ENCODE results near the gene CPEB2.
"Not testable (repeated sequence)": the region's sequence is repeated elsewhere in the genome, so short reads cannot be mapped to it uniquely, and the experiment has no call there.

Gene CPEB2

GRCh38 chr4:15063341-15063740, 61.1 kb downstream of the CPEB2 start:
- no peak for DNase-seq

- no peak for DNase-seq
Measured at GRCh38 chr4:15065516-15065915, 63.2 kb downstream of the CPEB2 start.

- DNase-seq, result no peak
Measured at GRCh38 chr4:15066140-15066539, 63.9 kb downstream of the CPEB2 start.

GRCh38 chr4:15068298-15068697, 66.0 kb downstream of the CPEB2 start:
- DNase-seq, result no peak

- DNase-seq, result no peak
Measured at GRCh38 chr4:15075875-15076274, 73.6 kb downstream of the CPEB2 start.

DNA sequence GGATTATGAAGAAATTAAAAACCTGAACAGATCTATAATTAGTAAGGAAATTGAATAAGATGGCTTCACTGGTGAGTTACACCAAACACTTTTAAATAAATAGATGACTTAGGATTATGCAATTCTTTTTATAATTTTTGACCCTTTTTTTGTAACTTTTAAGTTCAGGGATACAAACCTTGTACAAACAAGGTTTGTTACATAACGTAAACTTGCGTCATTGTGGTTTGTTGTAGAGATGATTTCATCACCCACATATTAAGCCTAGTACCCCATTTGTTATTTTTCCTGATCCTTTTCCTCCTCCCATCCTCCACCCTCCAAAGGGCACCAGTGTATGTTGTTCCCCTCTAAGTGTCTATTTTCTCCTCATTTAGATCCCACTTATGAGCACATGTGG, 75.7 kb downstream of the CPEB2 start:
- DNase-seq, result no peak

DNA sequence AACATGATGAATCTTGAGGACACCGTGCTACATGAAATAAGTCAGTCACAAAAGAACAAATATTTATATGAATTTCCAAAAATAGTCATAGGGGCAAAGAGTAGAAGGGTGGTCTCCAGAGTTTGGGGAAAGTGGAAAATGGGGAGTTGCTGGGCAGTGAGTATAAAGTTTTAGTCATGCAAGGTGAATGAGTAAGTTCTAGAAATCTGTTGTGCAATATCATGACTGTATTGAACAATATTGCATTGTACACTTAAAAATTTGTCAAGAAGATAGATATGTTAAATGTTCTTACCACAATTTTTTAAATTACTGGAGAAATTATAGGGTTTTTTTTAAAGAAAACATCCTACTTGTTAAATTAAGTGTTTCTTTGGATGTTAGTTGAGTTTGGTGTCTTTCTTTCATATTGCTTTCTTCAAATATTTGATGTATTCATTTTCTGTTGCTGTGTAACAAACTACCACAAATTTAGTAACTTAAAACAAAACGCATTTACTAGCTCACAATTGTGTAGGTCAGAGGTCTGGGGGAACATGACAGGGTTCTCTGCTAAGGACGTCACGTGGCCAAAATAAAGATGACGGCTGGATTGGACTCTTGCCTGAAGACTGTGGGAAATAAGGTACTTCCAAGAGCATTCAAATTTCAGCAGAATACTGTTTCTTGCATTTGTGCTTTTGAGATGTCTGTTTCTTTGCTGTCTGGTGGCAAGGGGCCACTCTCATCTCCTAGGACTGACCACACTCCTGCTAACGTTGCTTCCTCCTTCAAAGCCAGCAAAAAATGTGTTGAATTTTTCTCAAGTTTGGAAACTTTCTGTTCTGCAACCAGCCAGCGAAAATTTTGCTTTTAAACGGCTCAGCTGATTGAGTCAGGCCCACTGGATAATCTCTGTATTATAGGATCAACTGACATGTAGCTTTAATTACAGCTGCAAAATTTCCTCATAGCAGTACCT, 76.7 kb downstream of the CPEB2 start:
- no peak for DNase-seq

DNA sequence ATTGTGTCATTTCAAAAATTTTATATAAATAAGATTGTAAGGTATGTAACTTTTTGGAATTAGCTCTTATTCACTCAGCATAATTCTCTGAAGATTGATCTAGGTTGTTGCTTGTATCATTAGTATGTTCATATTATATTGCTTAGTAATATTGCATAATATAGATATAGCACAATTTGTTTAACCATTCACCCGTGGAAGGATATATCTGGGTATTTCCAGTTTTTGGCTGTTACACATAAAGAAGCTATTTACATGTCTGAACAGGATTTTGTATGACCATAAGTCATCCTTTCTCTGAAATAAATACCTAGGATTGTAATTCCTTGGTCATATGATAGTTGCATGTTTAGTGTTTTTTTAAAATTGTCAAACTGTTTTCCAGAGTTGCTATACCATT, 82.5 kb downstream of the CPEB2 start:
- DNase-seq, result no peak

- DNase-seq, result not testable (repeated sequence)
Measured at GRCh38 chr4:15085762-15086161, 83.5 kb downstream of the CPEB2 start.

- DNase-seq, result not testable (repeated sequence)
Measured at GRCh38 chr4:15086259-15086658, 84.0 kb downstream of the CPEB2 start.

- no peak for DNase-seq
Measured at GRCh38 chr4:15088394-15089035, 86.2 kb downstream of the CPEB2 start.

GRCh38 chr4:15089979-15090378, 87.7 kb downstream of the CPEB2 start:
- DNase-seq, result no peak

- no peak for DNase-seq
Measured at GRCh38 chr4:15100380-15100779, 98.1 kb downstream of the CPEB2 start.

DNA sequence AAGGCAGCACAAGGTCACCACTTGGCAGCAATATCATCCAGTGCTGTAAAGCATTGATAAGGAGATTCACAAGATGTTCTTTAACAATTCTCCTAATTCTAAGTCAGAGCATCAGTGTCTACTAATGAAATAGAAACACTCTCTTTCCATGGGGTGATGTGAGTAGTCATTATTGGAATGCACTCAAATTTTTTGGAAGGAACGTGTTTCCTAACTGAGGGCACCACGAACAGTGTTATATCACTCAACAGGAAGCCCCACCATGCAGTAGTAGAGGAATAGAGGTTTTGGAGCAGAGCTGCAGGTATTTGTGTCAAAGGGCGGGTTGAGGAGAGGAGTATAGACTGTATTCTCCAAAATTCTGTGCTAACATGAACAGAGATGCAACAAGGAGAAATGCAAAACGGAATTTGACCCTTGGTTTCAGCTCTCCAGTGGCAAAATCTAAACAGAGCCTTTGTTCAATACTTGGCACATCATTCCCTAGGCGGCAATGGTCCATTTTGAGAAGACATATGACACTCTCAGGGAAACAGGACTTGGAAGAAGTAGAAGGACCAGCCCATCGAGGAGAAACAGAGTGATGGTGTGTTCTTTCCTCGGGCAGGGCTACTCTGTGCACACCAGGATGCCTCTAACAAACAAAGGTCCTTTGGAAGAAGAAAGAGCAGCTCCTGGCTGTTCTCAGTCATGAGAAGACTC, 98.9 kb downstream of the CPEB2 start:
- DNase-seq, result no peak

- no peak for DNase-seq
Measured at GRCh38 chr4:15104825-15105224, 102.5 kb downstream of the CPEB2 start.

DNA sequence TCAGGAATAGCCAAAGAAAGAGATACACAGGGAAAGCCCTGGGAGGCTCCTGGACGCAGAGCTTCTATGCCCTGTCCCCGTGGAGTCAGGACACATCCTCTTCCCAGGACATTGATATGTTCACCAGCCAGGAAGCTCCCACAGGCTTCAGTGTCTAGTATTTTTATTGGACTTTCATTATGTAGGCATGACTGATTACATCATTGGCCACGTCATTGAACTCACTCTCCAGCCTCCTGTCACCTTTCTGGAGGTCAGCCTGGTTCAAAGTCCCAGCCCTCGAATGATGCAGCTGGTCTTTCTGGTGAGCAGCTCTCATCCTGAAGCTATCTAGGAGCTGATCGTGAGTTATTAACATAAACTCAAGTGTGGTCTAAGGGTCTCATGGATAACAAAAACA, 104.1 kb downstream of the CPEB2 start:
- DNase-seq, result no peak

DNA sequence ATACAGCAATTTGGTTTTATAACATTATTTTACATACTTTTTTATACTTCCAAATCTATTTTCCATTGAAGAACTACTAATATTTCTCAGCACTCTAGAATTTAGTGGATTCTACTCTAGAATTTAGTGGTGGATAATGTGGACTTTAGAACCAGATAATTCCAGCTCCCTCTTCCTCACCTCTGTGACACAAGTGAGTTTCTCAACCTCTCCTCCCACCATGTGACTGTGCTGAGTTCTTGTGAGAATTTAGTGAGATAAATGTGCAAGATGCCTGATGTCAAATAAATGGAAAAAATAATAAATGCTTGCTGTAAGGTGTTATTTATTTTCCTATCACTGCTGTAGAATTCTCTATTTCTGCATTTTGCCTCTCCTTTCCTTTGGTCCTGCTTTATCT, 107.3 kb downstream of the CPEB2 start:
- DNase-seq, result no peak

DNA sequence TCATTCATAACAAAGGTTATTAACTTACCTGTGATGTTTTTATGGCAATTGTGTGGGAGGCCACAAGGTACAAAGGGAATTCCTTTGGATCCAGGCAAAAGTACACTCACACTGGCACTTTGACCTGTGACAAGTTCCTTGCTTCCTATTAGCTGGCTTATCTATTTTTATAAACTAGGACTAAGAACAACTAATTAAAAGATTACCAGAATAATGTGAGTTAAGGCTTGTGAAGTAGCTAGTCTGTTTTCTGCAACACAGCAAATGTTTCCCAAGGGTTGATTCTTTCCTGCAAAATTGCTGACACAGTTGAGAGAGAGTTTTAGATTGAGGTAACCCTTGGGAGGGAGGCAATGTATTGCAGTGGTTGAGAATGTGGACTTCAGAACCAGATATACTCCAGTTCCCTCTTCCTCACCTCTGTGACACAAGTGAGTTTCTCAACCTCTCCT, 107.9 kb downstream of the CPEB2 start:
- DNase-seq, result no peak

- DNase-seq, result no peak
Measured at GRCh38 chr4:15116509-15117079, 114.3 kb downstream of the CPEB2 start.

DNA sequence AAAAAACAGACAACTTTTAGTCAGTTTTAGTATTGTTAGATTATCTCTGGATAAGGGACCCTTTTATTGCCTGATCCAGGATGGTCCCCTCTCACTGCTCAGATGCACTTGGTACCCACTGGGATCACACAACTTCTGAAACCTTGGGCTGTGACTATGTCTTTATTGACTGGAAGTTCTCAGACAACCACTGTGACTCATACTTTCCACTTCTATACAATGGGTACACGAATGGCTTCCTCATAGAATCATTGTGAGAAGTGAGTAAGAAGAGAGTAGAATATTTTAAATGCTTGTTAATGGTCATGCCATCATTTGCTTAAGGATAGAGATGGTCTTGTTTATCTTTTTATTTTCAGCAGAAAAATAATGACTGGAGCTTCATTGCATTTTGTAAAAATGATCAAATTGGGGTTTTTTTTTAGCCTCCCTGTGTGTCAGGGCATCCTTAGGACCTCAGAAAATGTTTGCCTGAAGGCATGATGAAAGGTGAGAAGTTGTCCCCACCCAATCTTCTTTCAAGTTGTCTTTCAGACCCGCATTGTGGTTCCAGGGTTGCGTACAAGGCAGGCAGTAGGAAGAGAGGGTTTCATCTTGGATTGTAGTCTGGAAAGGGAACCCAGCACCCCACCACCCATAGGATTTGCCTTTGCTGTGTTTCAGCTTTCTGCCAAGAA, 115.1 kb downstream of the CPEB2 start:
- no peak for DNase-seq

GRCh38 chr4:15118292-15118691, 116.0 kb downstream of the CPEB2 start:
- no peak for DNase-seq

All from DMS 273 treated with DMSO at 0.1 percent for 48 hours (cell line).